Neural progenitor cell (in vitro differentiated cells): ENCODE measurements around the gene ADGRD2.

Experiments
- EZH2 ChIP-seq: fragments of 200-600 bp; sonication (generic); IDR thresholded peaks from 2 replicates; pipeline ENCODE4 v1.6.1; 2017; ENCODE audit warnings: antibody characterized with exemption, mild to moderate bottlenecking, moderate library complexity
- TF ChIP-seq, protein P1 (sequence below): fragments of 200-600 bp; sonication (generic); IDR thresholded peaks from 2 replicates; pipeline ENCODE4 v1.5.1; 2017; ENCODE audit warnings: antibody characterized with exemption, mild to moderate bottlenecking

DNA sequence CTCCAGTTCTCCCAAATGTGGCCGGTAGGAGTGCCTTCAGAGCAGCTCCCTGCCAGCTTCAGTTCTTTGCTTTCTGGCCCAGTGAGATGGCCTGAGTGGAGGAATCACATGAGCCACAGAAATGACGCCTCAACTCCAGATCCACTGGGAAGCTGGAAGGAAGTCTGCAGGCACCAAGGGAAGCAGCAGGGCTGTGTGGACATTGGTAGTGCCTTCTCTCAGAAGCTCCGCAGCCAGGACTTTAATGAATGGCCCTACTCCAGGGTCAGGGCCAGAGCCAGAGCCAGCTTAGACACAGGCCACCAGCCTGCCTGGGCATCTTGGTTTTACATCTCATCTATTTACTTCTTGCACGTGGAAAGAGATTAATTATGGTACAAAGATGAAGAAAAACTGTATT lies 23.0 kb upstream of the ADGRD2 start:
- TF ChIP-seq, protein P1, sequence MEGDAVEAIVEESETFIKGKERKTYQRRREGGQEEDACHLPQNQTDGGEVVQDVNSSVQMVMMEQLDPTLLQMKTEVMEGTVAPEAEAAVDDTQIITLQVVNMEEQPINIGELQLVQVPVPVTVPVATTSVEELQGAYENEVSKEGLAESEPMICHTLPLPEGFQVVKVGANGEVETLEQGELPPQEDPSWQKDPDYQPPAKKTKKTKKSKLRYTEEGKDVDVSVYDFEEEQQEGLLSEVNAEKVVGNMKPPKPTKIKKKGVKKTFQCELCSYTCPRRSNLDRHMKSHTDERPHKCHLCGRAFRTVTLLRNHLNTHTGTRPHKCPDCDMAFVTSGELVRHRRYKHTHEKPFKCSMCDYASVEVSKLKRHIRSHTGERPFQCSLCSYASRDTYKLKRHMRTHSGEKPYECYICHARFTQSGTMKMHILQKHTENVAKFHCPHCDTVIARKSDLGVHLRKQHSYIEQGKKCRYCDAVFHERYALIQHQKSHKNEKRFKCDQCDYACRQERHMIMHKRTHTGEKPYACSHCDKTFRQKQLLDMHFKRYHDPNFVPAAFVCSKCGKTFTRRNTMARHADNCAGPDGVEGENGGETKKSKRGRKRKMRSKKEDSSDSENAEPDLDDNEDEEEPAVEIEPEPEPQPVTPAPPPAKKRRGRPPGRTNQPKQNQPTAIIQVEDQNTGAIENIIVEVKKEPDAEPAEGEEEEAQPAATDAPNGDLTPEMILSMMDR: no peak
- TF ChIP-seq EZH2: no peak
